G401 (cell line): ENCODE results near the gene TFCP2L1. TPM values are rescaled to one million over a fixed set of nuclear protein-coding genes. Genes with fewer than 3 reads are reported as not detected.
"Not testable (repeated sequence)": the region's sequence is repeated elsewhere in the genome, so short reads cannot be mapped to it uniquely, and the experiment has no call there.

ENCODE experiments used
- DNase-seq: peaks from one replicate; pipeline ENCODE4 v3.0.0-alpha.2; 2015; ENCODE audit warnings: low spot score
- in situ Hi-C: cut with HindIII; loops from 2 replicates; pipeline ENCODE4 v1.10.0; 2016; ENCODE audit warnings: low sequenced_read_pairs, mixed read lengths
- total RNA-seq: library from RNA; depleted of rRNA; stranded (reverse); fragments of >200 nt; shearing (Covaris generic); gene quantifications from 2 replicates; pipeline ENCODE4 v1.2.3, GENCODE V29; 2014

TFCP2L1 gene
- total RNA-seq, 1 experiment from 2014 or later, result 0.03 TPM

GRCh38 chr2:121234144-121234543 is 50.9 kb downstream of the TFCP2L1 start:
- DNase-seq, result no peak
- in situ Hi-C loops, result no loop called here

DNA sequence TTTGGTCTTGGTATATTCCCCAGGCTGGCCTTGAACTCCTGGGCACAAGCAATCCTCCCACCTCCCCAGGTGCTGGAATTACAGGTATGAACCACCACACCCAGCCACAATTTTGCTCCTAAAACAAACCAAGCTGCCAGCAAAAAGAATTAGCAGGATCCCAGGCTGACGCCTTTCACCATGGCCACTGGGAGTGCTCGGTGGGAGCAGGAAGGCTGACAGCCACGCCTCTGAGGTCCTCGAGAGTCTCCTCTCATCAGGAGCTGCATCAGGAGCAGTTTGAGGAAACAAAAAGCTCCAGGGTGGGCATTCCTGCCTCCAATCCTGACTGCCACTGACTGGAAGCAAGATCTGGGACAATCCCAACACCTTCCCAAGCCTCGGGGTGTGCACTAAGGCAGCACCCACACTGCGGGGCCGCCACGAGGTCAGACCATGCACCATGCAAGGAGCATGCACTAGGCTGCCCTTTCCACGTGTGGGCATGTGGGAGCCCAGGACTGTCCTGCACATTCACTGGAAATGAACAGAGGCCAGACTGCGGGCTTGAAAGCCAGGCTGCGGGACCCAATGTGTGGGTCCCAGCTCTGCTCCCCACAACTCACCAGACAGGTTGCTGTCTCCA is 51.4 kb downstream of the TFCP2L1 start:
- in situ Hi-C loops, result no loop called here
- no peak for DNase-seq

GRCh38 chr2:121232626-121233265 is 52.3 kb downstream of the TFCP2L1 start:
- DNase-seq, result no peak
- in situ Hi-C loops, result no loop called here

DNA sequence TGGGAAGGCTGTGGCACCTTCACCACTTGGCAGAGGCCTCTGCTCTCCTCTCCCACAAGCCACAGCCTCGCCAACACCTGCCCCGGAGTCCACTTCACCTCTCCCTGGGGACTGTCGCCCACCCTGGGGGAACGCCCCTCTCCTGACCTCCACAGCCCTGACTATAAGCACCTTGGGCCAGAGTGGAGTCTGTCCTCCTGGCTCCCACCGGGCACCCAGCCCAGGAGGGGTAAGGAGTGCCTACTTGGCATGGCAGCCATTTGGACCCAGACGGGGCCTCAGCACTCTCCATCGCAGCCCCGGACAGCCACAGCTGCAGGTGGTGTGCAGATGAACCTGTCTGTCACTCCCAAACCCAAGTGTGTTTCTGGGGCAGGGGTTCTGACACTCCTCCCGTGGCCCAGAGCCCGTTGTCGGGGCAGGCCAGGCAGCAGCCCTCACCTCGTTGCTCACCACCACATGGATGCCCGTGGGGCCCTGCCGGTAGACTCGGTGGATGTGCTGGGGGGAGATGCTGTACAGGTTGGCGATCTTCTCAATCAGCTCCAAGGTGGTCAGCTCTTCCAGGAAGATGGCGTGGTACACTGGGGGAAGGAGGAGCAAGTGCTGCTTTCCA is 53.5 kb downstream of the TFCP2L1 start:
- in situ Hi-C loops, result no loop called here
- DNase-seq, result no peak

DNA sequence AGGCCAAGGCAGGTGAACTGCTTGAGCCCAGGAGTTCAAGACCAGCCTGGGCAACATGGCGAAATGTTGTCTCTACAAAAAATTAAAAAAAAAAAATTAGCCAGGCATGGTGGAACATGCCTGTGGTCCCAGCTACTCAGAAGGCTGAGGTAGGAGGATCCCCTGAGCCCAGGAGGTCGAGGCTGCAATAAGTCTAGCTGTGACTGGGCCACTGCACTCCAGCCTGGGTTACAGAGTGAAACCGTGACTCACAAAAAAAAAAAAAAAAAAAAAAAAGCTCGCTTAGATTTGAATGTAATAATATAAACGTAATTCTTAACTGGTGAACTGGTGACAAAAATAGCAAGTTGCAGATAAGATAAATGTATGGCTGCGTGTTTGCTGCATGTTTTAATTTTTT is 56.5 kb downstream of the TFCP2L1 start:
- in situ Hi-C loops, result no loop called here
- no peak for DNase-seq

- peak; percentile 96 for DNase-seq
- in situ Hi-C loops, result not testable (repeated sequence)
Measured at GRCh38 chr2:121227381-121228144, 57.4 kb downstream of the TFCP2L1 start.

- DNase-seq, in situ Hi-C loops: not testable (repeated sequence)
Measured at GRCh38 chr2:121225681-121226080, 59.3 kb downstream of the TFCP2L1 start.

- in situ Hi-C loops, result no loop called here
- no peak for DNase-seq
Measured at GRCh38 chr2:121220995-121221394, 64.0 kb downstream of the TFCP2L1 start.

DNA sequence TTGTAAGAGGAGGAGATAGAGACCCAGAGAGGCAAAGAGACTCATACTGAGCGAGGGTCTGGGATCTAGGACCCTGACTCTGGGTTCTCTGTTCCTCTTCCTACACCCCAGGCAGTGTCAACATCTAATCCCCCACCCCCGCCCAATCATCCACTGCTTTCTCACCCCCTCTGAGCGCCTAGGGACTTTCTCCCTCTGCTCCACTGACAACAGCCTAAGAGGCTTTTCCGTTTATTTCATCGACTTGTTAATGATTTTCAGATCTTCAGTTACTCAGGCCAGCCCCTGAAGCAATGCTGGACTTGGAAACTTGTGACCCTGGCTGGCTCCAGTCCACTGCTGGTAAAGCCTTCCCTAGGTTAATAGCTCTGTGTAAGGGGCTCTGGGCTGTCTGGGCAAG is 65.1 kb downstream of the TFCP2L1 start:
- no peak for DNase-seq
- in situ Hi-C loops, result no loop called here

GRCh38 chr2:121218386-121218938 is 66.5 kb downstream of the TFCP2L1 start:
- in situ Hi-C loops, result no loop called here

GRCh38 chr2:121217627-121218026 is 67.4 kb downstream of the TFCP2L1 start:
- no peak for DNase-seq
- in situ Hi-C loops, result no loop called here

More at GRCh38 chr2:121218386-121218938, 66.5 kb downstream of the TFCP2L1 start:
- DNase-seq, result no peak

DNA sequence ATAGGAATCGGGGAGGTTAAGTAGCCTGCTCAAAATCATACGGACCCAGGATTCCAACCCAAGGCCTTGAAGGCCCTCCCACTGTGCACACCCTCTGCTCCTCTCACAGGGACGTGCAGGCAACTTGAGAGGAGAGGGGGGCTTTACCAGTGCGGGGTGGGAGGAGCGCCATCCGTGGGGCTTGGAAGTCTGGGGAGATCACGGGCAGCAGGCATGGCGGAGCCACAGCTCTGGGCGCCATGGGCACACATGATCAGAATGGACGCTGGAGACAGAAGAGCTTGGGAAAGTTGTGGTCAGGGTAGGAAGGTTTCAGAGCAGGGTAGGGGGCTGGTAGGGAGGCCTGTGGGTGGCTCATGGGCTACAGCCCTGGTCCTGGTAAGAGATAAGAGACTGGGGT is 70.7 kb downstream of the TFCP2L1 start:
- no peak for DNase-seq
- in situ Hi-C loops, result no loop called here

GRCh38 chr2:121213386-121213785 is 71.6 kb downstream of the TFCP2L1 start:
- in situ Hi-C loops, result no loop called here
- no peak for DNase-seq

- in situ Hi-C loops, result no loop called here
- no peak for DNase-seq
Measured at GRCh38 chr2:121212661-121213325, 72.2 kb downstream of the TFCP2L1 start.

GRCh38 chr2:121211689-121212151 is 73.3 kb downstream of the TFCP2L1 start:
- in situ Hi-C loops, result no loop called here
- DNase-seq, result no peak

DNA sequence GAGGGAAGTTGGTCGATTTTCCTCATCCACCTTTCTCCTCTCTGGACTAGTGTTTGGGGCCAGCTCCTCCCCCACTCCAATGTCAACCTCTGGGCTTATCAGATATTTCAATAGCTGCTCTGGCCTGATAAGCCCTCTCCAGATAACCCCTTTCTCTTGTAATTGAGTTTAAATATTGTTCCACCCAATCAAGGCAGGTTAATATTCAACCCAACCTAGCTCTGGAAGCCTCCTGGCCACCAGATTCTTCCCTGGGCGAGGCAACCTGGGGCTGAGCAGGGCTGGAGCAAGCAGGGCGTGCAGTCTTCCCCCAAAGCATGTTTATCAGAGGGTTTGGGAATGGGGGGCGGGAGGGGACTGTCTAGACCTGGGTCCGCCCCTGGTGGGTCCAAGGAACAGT is 73.8 kb downstream of the TFCP2L1 start:
- no peak for DNase-seq
- in situ Hi-C loops, result no loop called here

DNA sequence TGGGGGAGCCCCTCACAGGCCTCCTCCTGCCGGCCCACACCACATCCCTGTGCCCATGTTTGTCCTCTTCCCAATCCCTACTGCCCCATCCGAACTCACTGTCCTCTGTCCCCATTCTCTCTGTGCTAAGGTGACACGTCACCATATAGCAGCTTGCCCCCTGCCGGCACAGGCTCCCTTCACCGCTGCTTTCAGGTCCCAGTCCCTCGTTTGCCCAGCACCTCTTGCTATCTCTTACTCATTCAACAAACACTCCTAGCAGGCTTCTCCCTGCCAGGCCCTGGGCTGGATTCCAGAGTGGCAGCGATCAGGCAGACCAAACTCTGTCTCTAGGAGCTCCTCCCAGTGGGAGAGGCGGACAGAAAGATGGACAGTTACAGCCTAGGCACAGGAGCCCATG is 74.3 kb downstream of the TFCP2L1 start:
- peak; percentile 10 for DNase-seq
- in situ Hi-C loops, result no loop called here

- in situ Hi-C loops, result no loop called here
- no peak for DNase-seq
Measured at GRCh38 chr2:121209014-121209610, 75.9 kb downstream of the TFCP2L1 start.

DNA sequence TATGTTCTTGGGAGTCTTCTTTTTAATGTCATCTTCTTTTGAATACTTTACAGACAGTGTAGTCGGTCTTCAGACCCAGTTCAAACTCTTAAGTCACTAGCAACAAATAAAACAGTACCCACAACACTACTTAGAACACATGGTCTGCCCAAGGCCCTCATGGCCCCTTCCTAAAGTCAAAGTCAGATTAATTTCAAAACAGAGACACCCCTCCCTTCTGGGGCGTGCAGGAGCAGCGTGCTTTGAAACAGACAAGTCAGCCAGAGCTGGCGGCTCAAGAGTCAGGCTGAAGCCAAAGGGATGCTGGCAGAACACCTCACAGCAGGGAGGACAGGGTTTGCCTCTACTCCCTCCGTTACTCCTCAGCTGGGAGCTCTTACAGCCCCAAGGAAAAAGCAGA is 77.5 kb downstream of the TFCP2L1 start:
- in situ Hi-C loops, result no loop called here
- no peak for DNase-seq
